ENCODE data around the gene CDYL2.

GRCh38 chr16:80744856-80745255 lies 59.5 kb downstream of the CDYL2 start:
- TF ChIP-seq POLR2A (IDR thresholded peaks at IDR 0.05), result no peak
- no peak for TF ChIP-seq CTCF (IDR thresholded peaks at IDR 0.05)
- no peak for TF ChIP-seq POLR2AphosphoS5 (IDR thresholded peaks at IDR 0.05)
- no peak for TF ChIP-seq EP300 (IDR thresholded peaks at IDR 0.05; ENCODE audit: low read depth)
